HG03097 (cell line): ENCODE measurements around the gene DUSP14.

Source experiments
- ATAC-seq: cut with Tn5 transposase; IDR thresholded peaks from one replicate; pipeline ENCODE4 v1.9.1; 2021; ENCODE audit not compliant: unreplicated experiment, low FRiP score

DUSP14 gene

DNA sequence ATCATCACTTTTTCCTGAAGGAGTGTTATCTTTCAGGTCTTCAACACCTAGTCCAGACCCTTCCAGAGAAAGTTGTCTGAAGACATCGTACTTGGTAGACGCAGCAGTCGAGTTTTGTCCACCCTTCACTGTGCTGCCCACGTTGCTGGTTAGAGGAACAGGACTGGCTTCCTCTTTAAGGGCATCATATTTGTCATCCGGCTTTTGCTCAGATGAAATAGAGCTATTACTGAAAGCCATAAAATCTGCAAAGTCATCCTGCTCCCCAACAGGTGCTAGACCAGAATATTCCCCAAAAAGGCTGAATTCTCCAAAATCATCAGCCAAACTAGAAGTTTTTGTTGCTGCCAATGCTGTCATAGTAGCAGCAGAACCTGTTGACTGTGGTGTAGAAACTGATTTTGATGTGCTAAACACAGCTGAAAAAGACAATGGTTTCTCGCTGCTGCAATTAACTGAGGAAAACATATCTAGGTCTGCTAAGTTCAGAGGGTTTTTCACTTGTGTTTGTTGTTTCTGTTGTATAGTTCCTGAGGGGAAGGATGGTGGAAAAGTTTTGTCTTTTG, 63.8 kb downstream of the DUSP14 start:
- ATAC-seq, result no peak

DNA sequence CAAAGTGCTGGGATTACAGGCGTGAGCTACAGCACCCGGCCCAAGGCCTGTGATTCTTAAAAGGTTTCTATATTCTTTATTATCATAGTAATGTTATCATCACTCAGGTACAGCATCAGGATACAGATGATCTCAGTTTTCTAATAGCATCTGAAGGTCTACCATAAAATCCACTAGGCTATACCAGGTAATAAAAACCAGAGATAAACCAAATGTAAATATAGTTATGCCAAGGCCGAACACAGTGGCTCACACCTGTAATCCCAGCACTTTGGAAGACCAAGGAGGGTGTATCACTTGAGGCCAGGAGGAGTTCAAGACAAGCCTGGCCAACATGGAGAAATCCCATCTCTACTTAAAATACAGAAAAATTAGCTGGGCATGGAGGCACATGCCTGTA, 65.7 kb downstream of the DUSP14 start:
- no peak for ATAC-seq

DNA sequence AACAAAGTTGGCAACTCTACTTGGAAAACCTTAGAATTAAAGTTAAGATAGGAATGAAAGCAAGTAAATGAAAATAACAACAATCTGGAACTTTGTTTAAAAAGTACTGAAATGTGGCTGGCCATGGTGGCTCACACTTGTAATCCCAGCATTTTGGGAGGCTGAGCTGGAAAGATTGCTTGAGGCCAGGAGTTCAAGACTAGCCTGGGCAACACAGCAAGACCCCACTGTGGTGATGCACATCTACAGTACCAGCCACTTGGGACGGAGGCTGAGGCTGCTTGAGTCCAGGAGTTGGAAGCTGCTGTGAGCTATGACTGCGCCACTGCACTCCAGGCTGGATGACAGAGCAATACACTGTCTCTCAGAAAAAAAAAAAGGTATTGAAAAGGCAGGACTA, 67.8 kb downstream of the DUSP14 start:
- ATAC-seq, result no peak

DNA sequence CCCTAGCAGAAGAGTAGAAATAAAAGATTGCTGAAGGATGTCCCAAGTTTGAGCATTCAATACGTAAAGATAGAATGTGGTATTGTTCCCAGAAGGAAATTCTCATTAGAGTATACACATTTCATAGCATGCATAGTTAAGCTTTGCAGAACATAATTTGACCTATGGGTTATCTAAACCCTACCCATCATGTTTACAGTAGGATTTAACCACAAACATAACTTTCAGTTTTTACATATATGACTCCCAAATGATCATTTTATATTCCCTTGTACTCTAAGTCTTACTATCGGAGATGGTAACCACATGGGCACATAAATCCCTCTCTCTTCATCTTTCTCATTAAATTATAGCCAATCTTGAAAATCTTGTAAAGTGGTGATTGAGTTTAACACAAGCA, 68.6 kb downstream of the DUSP14 start:
- ATAC-seq, result no peak

DNA sequence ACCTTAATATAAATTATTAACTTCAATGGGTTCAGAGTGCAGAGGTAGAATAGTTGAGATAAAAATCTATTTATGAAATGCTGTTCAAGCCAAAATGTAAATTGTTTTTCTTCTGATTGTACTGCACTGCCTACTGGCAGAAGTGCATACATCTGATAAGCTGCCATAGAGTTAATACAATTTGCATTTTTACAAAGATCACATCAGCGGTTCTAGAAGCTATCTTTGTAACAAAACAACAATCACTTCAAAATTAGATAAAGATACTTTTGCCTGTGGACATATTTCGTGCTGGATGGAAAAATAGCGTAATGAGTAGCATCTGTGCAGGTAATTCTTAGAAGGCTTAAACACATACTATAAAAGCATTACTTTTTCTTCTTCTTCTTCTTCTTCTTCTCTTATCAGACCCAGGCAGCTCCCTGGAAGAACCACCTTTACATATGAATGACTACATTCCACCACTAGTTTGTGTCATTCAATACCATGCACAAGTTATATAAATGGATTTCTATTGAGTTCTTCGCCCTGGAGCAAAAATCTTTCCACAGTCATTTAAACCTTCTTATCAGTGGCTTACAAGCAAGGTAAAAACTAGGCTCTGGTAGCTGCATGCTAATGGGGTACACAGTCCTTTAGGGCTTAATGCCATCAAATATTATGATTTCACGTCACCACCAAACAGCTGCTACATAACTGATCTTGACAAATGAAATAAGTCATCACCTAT, 72.5 kb downstream of the DUSP14 start:
- no peak for ATAC-seq
